ENCODE measurements around the gene ANKRD52.

The ANKRD52 gene

GRCh38 chr12:56237552-56237951, 20.6 kb downstream of the ANKRD52 start:
- no peak for DNase-seq

GRCh38 chr12:56236985-56237384, 21.2 kb downstream of the ANKRD52 start:
- no peak for DNase-seq

- no peak for DNase-seq
These were observed 22.1 kb downstream of the ANKRD52 start for GRCh38 chr12:56236091-56236490.

- DNase-seq = no peak
These were observed 23.3 kb downstream of the ANKRD52 start for GRCh38 chr12:56234746-56235436.

GRCh38 chr12:56231184-56231582, 27.0 kb downstream of the ANKRD52 start:
- no peak for DNase-seq

- no peak for DNase-seq
These were observed 27.6 kb downstream of the ANKRD52 start for GRCh38 chr12:56230432-56231183.

- DNase-seq = no peak
These were observed 28.2 kb downstream of the ANKRD52 start, which contains the start of gene SLC39A5 for GRCh38 chr12:56229916-56230431. SLC39A5 (plus strand) TSS chr12:56230051; CDS start chr12:56231275, 1,224 bp downstream.

GRCh38 chr12:56229082-56229481, 29.1 kb downstream of the ANKRD52 start:
- DNase-seq = no peak

- no peak for DNase-seq
These were observed 33.2 kb downstream of the ANKRD52 start for GRCh38 chr12:56224954-56225353.

- peak; percentile 96 to 98 for DNase-seq
These were observed 34.0 kb downstream of the ANKRD52 start, which contains the start of gene NABP2 for GRCh38 chr12:56224102-56224701. NABP2 (plus strand) TSS chr12:56224342; CDS start chr12:56224857, 515 bp downstream.

- DNase-seq = no peak
These were observed 34.5 kb downstream of the ANKRD52 start for GRCh38 chr12:56223571-56224101.

- DNase-seq = no peak
These were observed 35.7 kb downstream of the ANKRD52 start for GRCh38 chr12:56222531-56222895.

GRCh38 chr12:56221757-56222530, 36.2 kb downstream of the ANKRD52 start, which contains the start of gene RNF41:
RNF41 (minus strand) TSS chr12:56221922; CDS start chr12:56214047, 7,875 bp downstream.
- peak; percentile 95 to 96 for DNase-seq

GRCh38 chr12:56221232-56221756, 36.9 kb downstream of the ANKRD52 start:
- DNase-seq = no peak

GRCh38 chr12:56220611-56221231, 37.5 kb downstream of the ANKRD52 start:
- DNase-seq = no peak

- no peak for DNase-seq
These were observed 38.3 kb downstream of the ANKRD52 start for GRCh38 chr12:56219840-56220239.

GRCh38 chr12:56216461-56216860, 41.7 kb downstream of the ANKRD52 start:
- DNase-seq = no peak

GRCh38 chr12:56213878-56214277, 44.3 kb downstream of the ANKRD52 start:
- no peak for DNase-seq

GRCh38 chr12:56212361-56212760, 45.8 kb downstream of the ANKRD52 start:
- peak in 1 of 2 experiments; percentile 32 for DNase-seq

- DNase-seq = no peak
These were observed 50.2 kb downstream of the ANKRD52 start for GRCh38 chr12:56208006-56208405.

GRCh38 chr12:56206452-56207166, 51.6 kb downstream of the ANKRD52 start:
- DNase-seq = peak; percentile 56
